NCI-H1105 (cell line): ENCODE measurements around the gene OR2G3.

Experiments used
- DNase-seq: peaks from one replicate; lab custom pipeline; 2025; lab: John Stamatoyannopoulos, UW

The OR2G3 gene

DNA sequence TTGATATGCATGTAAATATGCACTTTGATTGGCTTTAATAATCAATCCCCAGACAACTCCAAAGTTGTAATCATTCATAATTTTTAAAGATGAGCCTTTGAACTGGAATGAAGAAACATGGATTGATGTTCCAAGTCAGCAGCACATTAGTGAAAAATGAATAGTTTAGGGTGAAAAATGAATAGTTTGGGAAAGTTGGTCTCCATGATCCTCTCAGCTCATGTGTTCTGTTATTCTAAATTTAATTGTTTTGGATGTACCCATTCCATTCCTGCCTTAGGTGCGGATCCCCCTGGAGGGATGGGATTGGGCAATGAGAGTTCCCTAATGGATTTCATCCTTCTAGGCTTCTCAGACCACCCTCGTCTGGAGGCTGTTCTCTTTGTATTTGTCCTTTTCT, at the start of gene OR2G3:
TSS of gene OR2G3 (plus strand) at position 301 of the 400 bp plus-strand sequence. CDS start at position 301, 0 bp downstream.
- no peak for DNase-seq

DNA sequence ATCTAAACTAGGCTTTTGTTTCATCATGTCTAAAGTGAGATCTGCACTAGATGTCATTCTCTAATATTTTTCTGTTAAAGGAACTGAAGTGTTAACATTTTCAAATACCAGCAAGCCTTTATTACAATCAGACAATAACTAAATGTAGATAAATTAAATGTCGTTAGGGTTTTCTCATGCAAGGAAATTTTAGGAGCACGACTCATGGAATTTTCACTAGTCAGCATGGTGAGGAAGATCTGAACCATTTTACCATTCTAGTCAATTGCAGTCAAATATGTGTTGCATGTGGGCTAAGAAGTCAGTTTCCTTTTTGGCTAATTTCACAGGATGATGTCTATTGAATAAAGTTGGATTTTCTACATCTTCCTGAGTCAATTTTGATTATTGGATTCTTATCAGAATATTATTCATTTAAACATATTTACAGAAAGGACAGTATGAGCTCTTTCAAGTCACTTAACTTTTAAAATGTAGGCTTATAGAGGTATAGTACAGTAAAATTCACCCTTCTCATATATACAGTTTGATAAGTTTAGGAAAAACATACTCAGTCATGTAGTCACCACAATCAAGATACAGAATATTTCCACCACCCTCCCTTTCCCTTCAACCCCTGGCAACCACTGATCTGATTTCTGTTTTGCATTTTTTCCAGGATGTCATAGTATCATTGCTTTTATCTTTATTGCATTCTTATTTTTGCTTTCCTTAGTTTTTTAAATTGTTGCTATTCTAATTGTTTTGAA, 47.3 kb upstream of the OR2G3 start:
- no peak for DNase-seq

DNA sequence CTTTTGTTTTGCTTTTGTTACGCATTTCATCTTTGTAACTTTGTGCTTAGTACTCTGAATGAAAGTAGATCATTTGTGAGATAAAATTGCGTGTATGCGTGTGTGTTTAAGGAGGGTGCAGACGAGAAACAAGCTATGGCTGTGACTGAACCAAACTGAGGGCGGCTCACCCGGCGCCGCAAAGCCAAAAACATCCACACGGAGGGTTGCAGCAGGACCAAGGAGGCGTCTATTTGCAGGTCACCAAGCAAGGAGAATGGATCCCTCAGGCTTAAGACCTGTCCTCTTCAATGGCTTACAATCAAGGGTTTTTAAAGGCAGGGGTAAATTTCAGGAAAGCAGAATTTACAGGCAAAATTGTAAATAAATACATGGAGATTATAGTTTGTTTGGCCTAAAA, 43.7 kb upstream of the OR2G3 start:
- DNase-seq = no peak

GRCh38 chr1:247562198-247562597, 43.2 kb upstream of the OR2G3 start:
- DNase-seq = no peak

GRCh38 chr1:247574236-247574635, 31.1 kb upstream of the OR2G3 start:
- no peak for DNase-seq

GRCh38 chr1:247574664-247575063, 30.7 kb upstream of the OR2G3 start:
- DNase-seq = no peak

GRCh38 chr1:247576514-247576913, 28.9 kb upstream of the OR2G3 start:
- no peak for DNase-seq

DNA sequence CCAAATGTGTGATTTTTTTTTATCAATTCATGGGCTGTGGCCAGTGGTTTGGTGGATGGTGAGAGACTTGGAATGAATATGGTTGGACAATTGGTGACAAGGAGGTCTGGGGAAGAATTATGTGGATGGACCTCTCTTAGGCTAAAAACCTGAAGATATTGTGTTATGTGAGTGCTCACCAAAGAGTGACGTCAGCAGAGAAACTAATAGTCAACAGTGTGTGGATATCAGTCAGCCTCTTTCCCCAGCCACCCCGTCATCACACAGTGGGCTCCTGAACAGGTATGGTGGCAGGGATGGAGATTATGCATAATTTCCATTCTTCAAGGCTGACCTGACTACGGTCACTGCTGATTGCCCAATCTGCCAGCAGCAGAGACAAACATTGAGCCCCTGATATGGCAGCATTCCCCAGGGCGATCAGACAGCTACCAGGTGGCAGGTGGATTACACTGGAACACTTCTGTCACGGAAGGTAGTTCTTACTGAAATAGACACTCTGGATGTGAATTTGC, 26.4 kb upstream of the OR2G3 start:
- DNase-seq = no peak

- DNase-seq = no peak
Measured at GRCh38 chr1:247588060-247588459, 17.3 kb upstream of the OR2G3 start, which contains the start of gene OR2G2. OR2G2 (plus strand) TSS chr1:247588360; CDS start chr1:247588360, 0 bp downstream.

DNA sequence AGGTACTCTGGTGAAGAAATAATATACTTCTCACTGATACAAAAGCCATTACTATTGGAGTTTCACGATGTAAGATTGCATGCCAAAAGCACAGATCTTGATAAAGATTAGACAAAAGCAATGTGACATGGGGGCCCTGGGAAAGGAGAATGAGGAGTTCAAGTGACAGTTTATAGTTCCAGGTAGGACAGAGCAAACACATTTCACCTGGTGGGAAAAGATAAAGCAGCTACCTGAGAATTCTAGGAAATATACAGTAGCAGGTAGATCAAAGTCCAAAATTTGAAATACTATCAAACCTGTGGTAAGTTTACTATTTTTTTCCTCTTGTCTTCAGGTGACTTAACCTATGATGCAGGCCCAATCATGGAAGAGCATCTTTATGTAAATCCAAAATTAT, 8.0 kb downstream of the OR2G3 start:
- no peak for DNase-seq

GRCh38 chr1:247614625-247615024, 9.2 kb downstream of the OR2G3 start:
- no peak for DNase-seq

DNA sequence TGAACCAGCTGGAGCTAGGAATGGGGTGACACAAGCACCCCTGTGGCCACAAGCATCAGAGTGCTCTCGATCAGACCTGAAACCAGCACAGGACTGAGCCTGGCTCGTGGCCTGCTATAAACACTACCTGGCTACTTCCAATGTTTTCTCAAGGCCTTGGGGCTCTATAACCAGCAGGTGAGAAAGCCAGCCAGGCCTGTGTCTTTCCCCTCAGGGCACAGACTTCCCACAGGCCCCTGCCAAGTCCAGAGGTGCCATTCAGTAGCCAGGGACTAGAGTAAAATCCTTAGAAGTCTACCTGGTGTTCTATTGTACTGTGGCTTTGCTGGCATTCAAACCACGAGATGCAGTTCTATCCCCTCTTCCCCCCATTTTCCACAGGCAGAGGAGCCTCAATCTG, 22.6 kb downstream of the OR2G3 start:
- no peak for DNase-seq

GRCh38 chr1:247638011-247638410, 32.6 kb downstream of the OR2G3 start:
- no peak for DNase-seq

DNA sequence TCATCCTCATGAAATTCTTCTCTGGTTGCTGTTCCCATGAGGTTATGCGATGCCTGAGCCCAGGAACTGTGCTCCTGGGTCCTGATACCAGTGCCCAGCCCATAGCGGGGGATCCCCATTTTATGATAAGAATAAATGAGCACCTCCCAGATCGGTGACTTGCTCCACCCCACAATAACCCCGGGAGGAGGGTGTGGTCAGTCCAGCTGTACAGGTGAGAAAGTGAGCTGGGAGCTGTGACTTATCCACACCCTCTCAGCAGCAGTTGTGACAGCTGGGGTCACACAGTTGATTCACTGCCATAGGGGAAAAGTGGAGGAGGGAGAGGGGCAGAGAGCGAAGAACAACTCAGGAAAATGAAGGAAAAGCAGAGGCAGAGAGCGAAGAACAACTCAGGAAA, 33.4 kb downstream of the OR2G3 start:
- no peak for DNase-seq

DNA sequence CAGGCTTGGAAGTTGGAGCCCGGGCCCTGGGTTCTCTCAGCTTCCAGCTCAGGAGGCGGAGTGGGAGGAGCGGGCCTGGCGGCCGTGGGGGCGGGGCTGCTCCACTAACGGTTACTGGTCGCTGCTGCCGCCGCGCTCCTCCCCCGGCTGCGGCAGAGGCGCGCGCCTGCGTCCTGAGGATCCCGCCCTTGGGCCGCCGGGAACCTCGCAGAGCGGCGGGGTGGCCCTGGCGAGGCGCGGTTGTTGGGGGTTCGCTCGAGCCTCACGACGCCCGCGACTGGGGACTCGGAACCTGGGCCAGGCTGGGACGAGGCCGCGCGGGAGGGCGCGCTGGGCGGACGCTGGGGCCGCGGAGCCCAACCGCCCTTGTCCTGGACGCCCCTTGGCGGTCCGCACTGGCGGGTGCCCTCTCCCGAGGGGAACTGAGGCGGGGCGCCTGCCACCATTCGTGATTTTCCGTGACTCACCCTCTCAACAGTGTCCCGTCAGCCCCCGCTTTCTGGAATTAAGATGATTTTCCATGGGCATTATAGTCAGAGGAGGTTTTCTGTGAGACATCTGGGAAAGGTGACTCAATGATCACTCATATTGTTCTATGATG, 34.1 kb downstream of the OR2G3 start:
- DNase-seq = no peak

GRCh38 chr1:247642742-247643141, 37.4 kb downstream of the OR2G3 start:
- DNase-seq = no peak

GRCh38 chr1:247646867-247647266, 41.5 kb downstream of the OR2G3 start:
- no peak for DNase-seq

DNA sequence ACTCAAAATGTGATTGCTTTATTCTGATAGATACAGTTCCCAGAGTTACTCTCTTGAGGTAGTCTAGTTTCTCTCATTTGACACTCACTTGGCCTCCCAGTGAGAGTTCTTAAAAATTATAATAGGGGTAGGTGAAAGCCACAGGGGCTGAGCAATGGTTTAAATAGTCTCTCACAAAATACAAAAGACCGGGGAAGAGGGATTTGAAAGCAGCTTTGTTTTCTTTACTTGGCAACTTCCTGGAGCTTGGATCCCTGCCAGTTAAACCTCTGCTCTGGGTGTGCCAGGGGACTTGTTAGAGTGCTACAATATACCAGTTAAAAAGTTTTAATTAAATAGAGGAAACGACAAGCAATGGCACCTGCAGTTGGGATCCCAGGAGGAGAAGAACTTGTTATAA, 42.5 kb downstream of the OR2G3 start:
- no peak for DNase-seq

DNA sequence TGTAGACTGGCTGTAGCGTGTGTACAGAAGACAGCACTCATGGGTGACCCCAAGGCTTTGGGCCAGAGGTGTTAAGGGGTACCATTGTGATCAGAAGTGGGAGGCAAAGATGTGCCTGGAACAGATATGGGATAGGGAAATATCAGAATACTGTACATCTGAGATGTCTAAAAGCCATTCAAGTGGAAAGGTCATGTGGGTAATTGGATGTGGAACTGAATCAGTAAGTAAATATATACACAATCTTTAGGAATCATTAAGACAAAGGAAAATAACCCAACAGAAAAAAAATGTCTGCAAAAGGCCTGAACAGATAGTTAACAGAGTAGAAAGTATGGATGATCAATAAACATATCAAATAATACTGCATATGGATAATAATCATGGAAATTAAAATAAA, 47.7 kb downstream of the OR2G3 start:
- DNase-seq = no peak
